Retinal pigment epithelial cell (primary cell): Measurements from ENCODE around the gene TINAG.
"Not testable (repeated sequence)": the region's sequence is repeated elsewhere in the genome, so short reads cannot be mapped to it uniquely, and the experiment has no call there.

ENCODE experiments used
- DNase-seq: peaks from one replicate; pipeline ENCODE4 v3.0.0-alpha.2; 2010; ENCODE audit warnings: low read depth
- H3K4me3 ChIP-seq: 2 replicates; pipeline ENCODE4 v1.5.1; 2011; ENCODE audit warnings: mild to moderate bottlenecking, low read length, control low read depth, moderate library complexity
- CTCF ChIP-seq: conservative IDR thresholded peaks from 2 replicates; pipeline ENCODE4 v1.5.1; 2011; ENCODE audit warnings: low read depth, low read length, control low read depth, inconsistent platforms

The TINAG gene

GRCh38 chr6:54308986-54309315 is 710 bp downstream of the TINAG start:
- H3K4me3 ChIP-seq = no peak overlapping the region
- TF ChIP-seq CTCF = no peak

DNA sequence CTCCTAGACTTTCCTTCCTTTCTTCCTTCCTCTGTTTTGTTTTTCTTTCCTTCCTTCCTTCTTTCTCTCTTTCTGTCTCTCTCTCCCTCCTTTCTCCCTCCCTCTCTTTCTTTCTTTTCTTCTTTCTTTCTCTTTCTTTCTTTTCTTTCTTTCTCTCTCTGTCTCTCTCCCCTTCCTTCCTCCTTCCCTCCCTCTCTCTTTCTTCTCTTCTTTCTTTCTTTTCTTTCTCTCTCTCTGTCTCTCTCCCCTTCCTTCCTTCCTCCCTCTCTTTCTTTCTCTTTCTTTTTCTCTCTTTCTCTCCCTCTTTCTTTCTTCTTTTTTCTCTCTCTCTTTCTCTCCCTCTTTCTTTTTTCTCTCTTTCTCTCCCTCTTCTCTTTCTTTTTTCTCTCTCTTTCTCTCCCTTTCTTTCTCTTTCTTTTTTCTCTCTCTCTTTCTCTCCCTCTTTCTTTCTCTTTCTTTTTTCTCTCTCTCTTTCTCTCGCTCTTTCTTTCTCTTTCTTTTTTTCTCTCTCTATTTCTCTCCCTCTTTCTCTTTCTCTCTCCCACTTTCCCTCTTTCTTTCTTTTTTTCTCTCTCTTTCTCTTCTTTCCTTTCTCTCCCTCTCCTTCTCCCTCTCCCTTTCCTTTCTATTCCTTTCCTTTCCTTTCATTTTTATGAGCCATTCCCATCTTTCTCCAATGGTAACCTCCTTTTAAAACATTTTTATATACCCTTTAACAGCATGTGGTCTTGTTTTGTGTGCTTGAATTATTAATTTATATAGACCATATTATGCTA is 2.3 kb downstream of the TINAG start:
- DNase-seq = no peak
- H3K4me3 ChIP-seq = no peak overlapping the region
- no peak for TF ChIP-seq CTCF

More at GRCh38 chr6:54308986-54309315, 710 bp downstream of the TINAG start:
- no peak for DNase-seq

DNA sequence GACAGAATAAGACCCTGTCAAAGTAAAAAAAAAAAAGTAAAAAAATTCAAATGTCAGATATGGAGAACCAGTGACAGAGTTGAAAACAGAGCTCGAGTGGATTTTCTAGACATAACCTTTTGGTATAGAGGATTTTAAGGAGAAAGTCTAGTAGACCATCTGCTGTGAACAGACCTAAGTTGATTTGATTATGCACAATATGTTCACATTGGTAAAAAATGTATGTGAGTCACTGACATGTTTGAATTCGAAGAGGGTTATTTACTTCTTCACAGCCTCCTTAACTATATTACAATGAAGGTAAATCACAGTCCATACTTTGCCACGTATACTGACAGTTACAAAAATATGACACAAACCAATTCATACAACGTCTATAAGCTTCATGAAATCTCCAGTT is 7.4 kb downstream of the TINAG start:
- no peak for DNase-seq
- no peak for TF ChIP-seq CTCF
- no peak overlapping the region for H3K4me3 ChIP-seq

- no peak for TF ChIP-seq CTCF
- no peak overlapping the region for H3K4me3 ChIP-seq
Measured at GRCh38 chr6:54320871-54321270, 12.6 kb downstream of the TINAG start.

DNA sequence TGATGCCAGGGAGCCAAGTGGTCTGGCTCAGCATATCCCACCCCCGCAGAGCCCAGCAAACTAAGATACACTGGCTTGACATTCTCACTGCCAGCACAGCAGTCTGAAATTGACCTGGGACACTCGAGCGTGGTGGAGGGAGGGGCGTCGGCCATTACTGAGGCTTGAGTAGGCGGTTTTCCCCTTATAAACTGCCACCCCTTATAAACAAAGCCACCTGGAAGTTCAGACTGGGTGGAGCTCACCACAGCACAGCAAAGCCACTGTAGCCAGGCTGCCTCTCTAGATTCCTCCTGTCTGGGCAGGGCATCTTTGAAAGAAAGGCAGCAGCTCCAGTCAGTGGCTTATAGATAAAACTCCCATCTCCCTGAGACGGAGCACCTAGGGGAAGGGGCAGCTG is 19.4 kb downstream of the TINAG start:
- DNase-seq = no peak
- no peak overlapping the region for H3K4me3 ChIP-seq
- no peak for TF ChIP-seq CTCF

More at GRCh38 chr6:54320871-54321270, 12.6 kb downstream of the TINAG start:
- DNase-seq = no peak

DNA sequence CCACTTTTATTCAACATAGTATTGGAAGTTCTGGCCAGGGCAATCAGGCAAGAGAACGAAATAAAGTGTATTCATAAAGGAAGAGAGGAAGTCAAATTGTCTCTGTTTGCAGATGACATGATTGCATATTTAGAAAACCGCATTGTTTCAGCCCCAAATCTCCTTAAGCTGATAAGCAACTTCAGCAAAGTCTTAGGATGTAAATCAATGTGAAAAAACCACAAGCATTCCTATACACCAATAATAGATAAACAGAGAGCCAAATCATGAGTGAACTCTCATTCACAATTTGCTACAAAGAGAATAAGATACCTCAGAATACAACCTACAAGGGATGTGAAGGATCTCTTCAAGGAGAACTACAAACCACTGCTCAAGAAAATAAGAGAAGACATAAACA is 23.3 kb downstream of the TINAG start:
- H3K4me3 ChIP-seq, DNase-seq: not testable (repeated sequence)

GRCh38 chr6:54335871-54336270 is 27.6 kb downstream of the TINAG start:
- peak; percentile 89 for DNase-seq
- no peak overlapping the region for H3K4me3 ChIP-seq
- no peak for TF ChIP-seq CTCF

DNA sequence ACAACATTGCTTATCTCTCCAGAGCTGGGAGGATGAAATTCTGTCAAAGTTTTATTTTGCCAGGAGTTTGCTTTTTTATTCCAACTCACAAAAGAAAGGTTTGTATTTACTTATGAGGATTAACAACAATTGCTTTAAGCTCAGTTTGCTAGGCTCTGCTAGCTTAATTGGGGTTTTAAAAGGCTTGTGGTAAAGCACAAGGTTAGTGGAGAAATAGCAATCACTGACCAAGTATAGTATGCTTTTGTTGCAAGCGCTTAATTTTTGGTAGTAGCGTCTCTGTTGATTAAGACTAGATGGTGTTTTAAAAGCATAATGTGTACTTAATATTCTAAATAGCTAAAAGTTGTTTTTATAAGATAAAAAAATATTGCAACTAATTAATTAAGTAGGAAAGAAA is 45.7 kb downstream of the TINAG start:
- no peak for TF ChIP-seq CTCF
- H3K4me3 ChIP-seq = no peak overlapping the region
- DNase-seq = peak; percentile 79
